DLD1 (cell line): Measurements from ENCODE around the gene RAB44.
"Not testable (repeated sequence)": the region's sequence is repeated elsewhere in the genome, so short reads cannot be mapped to it uniquely, and the experiment has no call there.

Experiments
- in situ Hi-C: cut with HindIII; loops from 2 replicates; pipeline ENCODE4 v1.10.0; 2017; ENCODE audit warnings: low sequenced_read_pairs

RAB44 gene

DNA sequence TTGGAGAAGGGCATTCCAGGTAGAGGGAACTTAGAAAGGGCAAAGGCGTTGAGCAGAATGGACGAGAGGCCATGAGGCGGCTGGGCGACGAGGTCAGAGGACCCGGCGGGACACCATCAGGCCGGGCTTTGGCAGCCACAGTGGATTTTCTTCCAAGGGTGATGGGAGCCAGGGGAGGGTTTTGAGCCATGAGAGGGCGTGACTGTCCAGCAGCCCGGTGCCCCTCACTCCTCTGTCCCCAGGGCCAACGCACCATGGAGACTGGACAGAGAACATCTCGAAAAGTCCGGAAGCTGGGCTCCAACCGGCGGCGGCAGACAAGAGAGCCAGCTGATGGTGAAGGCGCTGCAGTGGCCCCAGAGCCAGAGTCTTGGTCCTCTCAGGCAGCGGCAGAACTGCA, 6.4 kb downstream of the RAB44 start:
- in situ Hi-C loops, result no loop called here

- in situ Hi-C loops, result not testable (repeated sequence)
These were observed 7.4 kb downstream of the RAB44 start for GRCh38 chr6:36704961-36705577.

GRCh38 chr6:36706339-36706738, 8.7 kb downstream of the RAB44 start:
- in situ Hi-C loops, result no loop called here

GRCh38 chr6:36712816-36713215, 15.2 kb downstream of the RAB44 start:
- in situ Hi-C loops, result no loop called here

DNA sequence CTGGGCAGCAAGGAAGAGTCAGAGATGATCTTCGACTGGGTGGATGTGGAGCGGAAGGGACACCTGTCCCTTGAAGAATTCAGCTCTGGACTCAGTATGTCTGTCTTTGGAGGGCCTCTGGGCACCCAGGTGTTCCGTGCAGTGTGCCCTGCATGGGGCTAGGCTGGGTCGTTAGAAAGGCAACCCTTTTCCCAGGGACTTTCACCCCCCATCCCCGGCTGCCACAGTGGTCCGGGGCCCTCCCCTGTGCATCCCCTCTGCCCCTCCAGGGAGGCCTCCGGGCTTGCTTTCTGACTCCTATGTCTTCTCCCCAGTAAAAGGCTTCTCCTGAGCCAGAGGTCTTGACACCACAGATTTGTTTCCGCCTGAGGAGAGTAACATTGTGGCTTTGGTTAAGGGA, 16.2 kb downstream of the RAB44 start:
- in situ Hi-C loops, result no loop called here

- in situ Hi-C loops, result no loop called here
These were observed 16.9 kb downstream of the RAB44 start for GRCh38 chr6:36714511-36714910.

DNA sequence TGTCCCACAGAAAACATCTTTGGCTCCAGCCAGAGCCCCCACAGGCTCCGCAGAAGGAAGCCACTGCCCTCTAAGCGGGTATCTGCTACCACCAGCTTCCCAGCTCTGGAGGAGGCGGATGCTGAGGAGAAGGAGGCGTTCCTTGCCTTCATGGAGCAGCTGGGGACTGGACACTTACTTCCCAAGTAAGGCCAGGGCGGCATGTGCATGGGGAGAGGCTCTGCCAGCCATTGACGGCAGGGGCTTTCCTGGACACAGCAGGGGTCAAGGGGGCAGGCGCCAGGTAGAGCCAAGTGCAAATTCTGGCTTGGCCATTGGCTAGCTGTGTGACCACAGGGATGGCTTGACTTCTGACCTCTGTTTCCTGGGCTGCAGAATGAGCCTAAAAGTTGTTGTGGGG, 17.8 kb downstream of the RAB44 start:
- in situ Hi-C loops, result no loop called here

GRCh38 chr6:36716476-36717093, 19.0 kb downstream of the RAB44 start:
- in situ Hi-C loops, result no loop called here

DNA sequence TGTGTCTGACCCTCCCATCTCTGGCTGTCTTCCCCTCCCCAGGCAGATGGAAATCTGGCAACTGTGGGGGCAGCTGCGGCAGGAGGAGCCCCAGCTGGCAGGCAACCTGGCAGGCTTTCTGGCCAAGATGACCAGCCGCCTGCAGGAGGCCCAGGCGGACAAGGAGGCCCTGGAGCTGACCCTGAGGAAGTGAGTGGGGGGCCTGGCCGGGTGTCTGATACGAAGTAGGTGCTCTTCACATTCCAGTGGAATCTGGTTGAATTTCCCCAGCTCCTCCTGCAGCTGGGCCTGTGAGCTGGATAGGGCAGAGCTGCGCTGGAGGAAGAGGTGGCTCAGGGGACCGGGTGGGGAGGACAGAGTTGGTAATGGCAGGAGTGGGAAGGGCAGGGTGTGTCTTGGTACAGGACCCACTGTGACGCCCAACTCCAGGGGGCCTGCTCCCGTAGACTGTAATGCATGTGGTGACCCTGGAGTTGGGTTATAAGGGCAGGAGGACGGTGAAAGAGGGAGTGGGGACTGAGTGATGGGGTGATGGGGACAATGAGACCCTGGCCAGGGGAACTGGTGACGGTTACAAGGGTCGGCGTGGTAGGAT, 19.7 kb downstream of the RAB44 start:
- in situ Hi-C loops, result no loop called here

GRCh38 chr6:36717871-36718540, 20.4 kb downstream of the RAB44 start:
- in situ Hi-C loops, result no loop called here

DNA sequence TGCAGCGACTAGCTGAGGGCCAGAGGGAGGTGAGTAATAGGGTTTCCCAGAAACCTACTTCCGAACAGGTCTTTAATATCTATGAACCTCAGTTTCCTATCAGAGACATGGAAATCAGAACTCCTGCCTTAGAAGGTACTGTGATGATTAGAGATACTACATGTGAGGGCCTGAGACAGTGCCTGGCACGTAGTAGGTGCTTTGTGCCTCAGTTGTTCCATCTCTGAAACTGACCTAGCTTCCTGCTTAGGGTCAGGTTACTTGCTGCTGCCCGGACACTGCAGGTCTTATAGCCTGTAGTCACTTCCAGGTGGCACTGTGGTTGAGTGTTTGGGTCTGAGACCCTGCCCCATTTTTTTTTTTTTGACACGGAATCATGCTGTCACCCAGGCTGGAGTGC, 20.9 kb downstream of the RAB44 start:
- in situ Hi-C loops, result no loop called here

- in situ Hi-C loops, result no loop called here
These were observed 21.5 kb downstream of the RAB44 start for GRCh38 chr6:36719126-36719525.

- in situ Hi-C loops, result no loop called here
These were observed 22.9 kb downstream of the RAB44 start for GRCh38 chr6:36720251-36721141.

DNA sequence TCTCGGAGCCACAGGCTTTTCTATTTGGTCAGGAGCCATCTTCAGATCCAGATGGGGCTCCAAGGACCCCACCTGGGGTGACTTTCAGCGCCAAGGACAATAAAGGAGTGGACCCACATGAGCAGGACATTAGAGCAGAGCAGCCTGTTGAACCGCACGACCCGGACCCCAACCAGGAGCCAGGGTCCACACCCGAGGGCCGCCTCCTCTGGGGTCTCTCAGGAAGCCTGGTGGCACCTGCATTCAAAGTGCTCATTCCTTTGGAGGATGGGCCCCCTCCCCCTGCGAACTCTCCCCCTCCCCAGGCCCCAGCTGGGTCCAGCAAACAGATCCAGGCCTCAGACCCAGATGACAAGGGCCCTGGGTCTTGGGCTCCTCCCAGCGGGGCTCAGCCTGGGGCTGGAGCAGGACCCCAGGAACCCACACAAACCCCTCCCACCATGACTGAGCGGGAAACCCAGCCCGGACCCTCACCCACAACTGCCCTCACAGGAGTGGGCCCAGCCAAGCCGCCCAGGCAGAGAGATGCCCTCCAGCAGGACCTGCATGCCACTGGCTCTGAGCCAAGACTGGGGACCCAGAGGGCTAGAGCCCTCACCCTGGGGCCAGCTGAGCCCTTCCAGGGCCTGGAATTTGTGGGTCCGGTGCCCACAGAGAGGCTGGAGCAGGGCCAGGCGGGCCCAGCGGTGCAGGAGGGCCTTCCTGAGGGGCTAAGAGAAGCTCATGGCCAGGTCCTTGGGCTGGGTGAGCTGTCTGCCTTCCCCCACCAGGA, 23.9 kb downstream of the RAB44 start:
- in situ Hi-C loops, result no loop called here

GRCh38 chr6:36722365-36722764, 24.7 kb downstream of the RAB44 start:
- in situ Hi-C loops, result no loop called here

GRCh38 chr6:36722879-36723278, 25.3 kb downstream of the RAB44 start:
- in situ Hi-C loops, result no loop called here

DNA sequence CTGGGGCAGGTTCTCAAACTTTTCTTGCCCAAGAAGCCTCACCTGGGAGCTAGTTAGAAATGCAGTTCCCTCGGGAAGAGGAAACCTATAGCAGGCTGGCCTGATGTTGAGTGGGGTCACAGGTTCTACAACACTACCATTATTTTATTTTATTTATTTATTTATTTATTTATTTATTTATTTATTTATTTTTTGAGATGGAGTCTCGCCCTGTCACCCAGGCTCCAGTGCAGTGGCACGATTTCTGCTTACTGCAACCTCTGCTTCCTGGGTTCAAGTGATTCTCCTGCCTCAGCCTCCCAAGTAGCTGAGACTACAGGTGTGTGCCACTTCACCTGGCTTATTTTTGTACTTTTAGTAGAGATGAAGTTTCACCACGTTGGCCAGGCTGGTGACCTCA, 26.4 kb downstream of the RAB44 start:
- in situ Hi-C loops, result not testable (repeated sequence)

GRCh38 chr6:36724514-36725390, 27.1 kb downstream of the RAB44 start:
- in situ Hi-C loops, result no loop called here

- in situ Hi-C loops, result no loop called here
These were observed 28.0 kb downstream of the RAB44 start for GRCh38 chr6:36725581-36725980.
